WTC11 (cell line): ENCODE results near the gene POP4. TPM values are rescaled to one million over a fixed set of nuclear protein-coding genes. Genes with fewer than 3 reads are reported as not detected.

Experiments
- ATAC-seq: fragments of 200-7000 bp; cut with Tn5 transposase; 2 replicates; pipeline ENCODE4 v1.10.0; 2021; ENCODE audit warnings: mild to moderate bottlenecking, moderate library complexity
- CTCF ChIA-PET: fragments of 300-600 bp; sonication (Branson Sonifier 250); formaldehyde crosslinking; loops from one replicate; lab custom pipeline; 2021; ENCODE audit warnings: antibody characterized with exemption; lab: Charles Lee
- POLR2A ChIA-PET: fragments of 350-600 bp; sonication (Branson Sonifier 250); formaldehyde crosslinking; loops from one replicate; lab custom pipeline; 2021; ENCODE audit warnings: antibody characterized with exemption; lab: Charles Lee
- DNase-seq: peaks from one replicate; pipeline ENCODE4 v3.0.0; 2021; ENCODE audit warnings: low spot score
- H3K27ac Mint-ChIP-seq: 2 replicates; pipeline ENCODE4 v1.8.0; 2021; ENCODE audit warnings: mixed read lengths
- H3K27me3 Mint-ChIP-seq: 2 replicates; pipeline ENCODE4 v1.8.0; 2021; ENCODE audit warnings: low read depth, mild to moderate bottlenecking, moderate library complexity, mixed read lengths
- H3K36me3 Mint-ChIP-seq: 2 replicates; pipeline ENCODE4 v1.8.0; 2021; ENCODE audit warnings: mixed read lengths
- H3K4me1 Mint-ChIP-seq: 2 replicates; pipeline ENCODE4 v1.8.0; 2022; ENCODE audit warnings: mixed read lengths
- H3K4me3 Mint-ChIP-seq: 2 replicates; pipeline ENCODE4 v1.8.0; 2021; ENCODE audit warnings: mild to moderate bottlenecking, moderate library complexity, mixed read lengths
- H3K9me3 Mint-ChIP-seq: 2 replicates; pipeline ENCODE4 v1.8.0; 2021; ENCODE audit warnings: mixed read lengths
- ARID4B ChIP-seq: sonication (generic); formaldehyde crosslinking; IDR thresholded peaks from 2 replicates; pipeline ENCODE4 v1.8.0; 2023; ENCODE audit warnings: missing genetic modification reagents, mild to moderate bottlenecking, borderline replicate concordance
- ATF2 ChIP-seq: sonication (generic); formaldehyde crosslinking; IDR thresholded peaks from 2 replicates; pipeline ENCODE4 v1.8.1; 2022; ENCODE audit warnings: low read depth, missing genetic modification reagents, borderline replicate concordance
- E2F1 ChIP-seq: sonication (generic); formaldehyde crosslinking; IDR thresholded peaks from 2 replicates; pipeline ENCODE4 v1.8.0; 2022; ENCODE audit warnings: mild to moderate bottlenecking, missing genetic modification reagents
- ELF4 ChIP-seq: sonication (generic); formaldehyde crosslinking; IDR thresholded peaks from 2 replicates; pipeline ENCODE4 v1.8.1; 2022; ENCODE audit warnings: low read depth, mild to moderate bottlenecking, moderate library complexity, missing genetic modification reagents
- NFATC4 ChIP-seq: fragments of 250-450 bp; sonication (Bioruptor Pico); IDR thresholded peaks from 2 replicates; pipeline ENCODE4 v1.9.0; 2021; ENCODE audit warnings: mild to moderate bottlenecking
- PRDM15 ChIP-seq: sonication (generic); formaldehyde crosslinking; IDR thresholded peaks from 2 replicates; pipeline ENCODE4 v1.8.0; 2022; ENCODE audit warnings: missing genetic modification reagents
- SMAD4 ChIP-seq: sonication (generic); formaldehyde crosslinking; IDR thresholded peaks from 2 replicates; pipeline ENCODE4 v1.8.0; 2022; ENCODE audit warnings: mild to moderate bottlenecking, missing genetic modification reagents
- SOX15 ChIP-seq: fragments of 250-450 bp; sonication (Bioruptor Pico); IDR thresholded peaks from 2 replicates; pipeline ENCODE4 v1.9.0; 2021; ENCODE audit warnings: mild to moderate bottlenecking
- ZBTB43 ChIP-seq: sonication (generic); formaldehyde crosslinking; IDR thresholded peaks from 2 replicates; pipeline ENCODE4 v1.8.1; 2023; ENCODE audit warnings: mild to moderate bottlenecking, missing genetic modification reagents
- ZMAT4 ChIP-seq: fragments of 250-450 bp; sonication (Bioruptor Pico); IDR thresholded peaks from 2 replicates; pipeline ENCODE4 v1.9.0; 2021; ENCODE audit warnings: mild to moderate bottlenecking
- ZNF425 ChIP-seq: fragments of 250-450 bp; sonication (Bioruptor Pico); conservative IDR thresholded peaks from 2 replicates; pipeline ENCODE4 v1.9.0; 2021; ENCODE audit warnings: mild to moderate bottlenecking
- total RNA-seq: library from RNA; stranded (reverse); gene quantifications from 3 replicates; pipeline ENCODE4 v1.2.3, GENCODE V29; 2021

The POP4 gene
- total RNA-seq, 1 experiment from 2014 or later = 46.7 TPM

GRCh38 chr19:29639086-29639485, 33.0 kb downstream of the POP4 start:
- no peak for ATAC-seq
- ChIA-PET CTCF (no interaction called here), POLR2A (no interaction called here)
- no peaks in the 10 kb centered on the region for H3K27me3 Mint-ChIP-seq
- H3K4me1 Mint-ChIP-seq = no peaks in the 10 kb centered on the region
- no peak overlapping the region for H3K4me3 Mint-ChIP-seq
- peaks cover 3% of the 10 kb centered on the region for H3K9me3 Mint-ChIP-seq
- H3K36me3 Mint-ChIP-seq = no peaks in the 10 kb centered on the region
- TF ChIP-seq E2F1 (CRISPR knock-in tag) (no peak), ZMAT4 (CRISPR knock-in tag) (no peak), NFATC4 (no peak), ELF4 (no peak), ZBTB43 (no peak), PRDM15 (CRISPR knock-in tag) (no peak), ARID4B (CRISPR knock-in tag) (no peak), SMAD4 (CRISPR knock-in tag) (no peak), ATF2 (CRISPR knock-in tag) (no peak), SOX15 (CRISPR knock-in tag) (no peak), ZNF425 (CRISPR knock-in tag) (no peak)
- H3K27ac Mint-ChIP-seq = no peak overlapping the region
- DNase-seq = no peak
